Gastroesophageal sphincter (tissue), 4 donors: ENCODE results near the gene SLC49A3. TPM values are rescaled to one million over a fixed set of nuclear protein-coding genes. Genes with fewer than 3 reads are reported as not detected.
A peak's percentile ranks its signal among the peaks of the same experiment; 100 is the strongest.

Source experiments
- ATAC-seq: fragments of 150-250 bp; one replicate; pipeline ENCODE4 v1.9.1; 2016; ENCODE audit warnings: mild to moderate bottlenecking, moderate library complexity
- H3K27ac ChIP-seq, 4 donors: fragments of 200-600 bp; sonication (generic) in 3 of 4; 1 replicate in 3 of 4; 2 replicates in 1 of 4; pipeline ENCODE4 v1.5.1; 2016 to 2019
- H3K27me3 ChIP-seq: fragments of 200-600 bp; sonication (generic); one replicate; pipeline ENCODE4 v1.5.1; 2019
- H3K36me3 ChIP-seq, 2 donors: fragments of 200-600 bp; sonication (generic); one replicate each; pipeline ENCODE4 v1.5.1; 2019; ENCODE audit warnings: control low read depth in 1 of 2
- H3K4me1 ChIP-seq, 3 donors: fragments of 200-600 bp; sonication (generic); 1 replicate in 2 of 3; 2 replicates in 1 of 3; pipeline ENCODE4 v1.5.1; 2016 to 2019; ENCODE audit warnings: control low read depth in 2 of 3
- H3K4me3 ChIP-seq, 2 donors: fragments of 200-600 bp; sonication (generic); one replicate each; pipeline ENCODE4 v1.5.1; 2019; ENCODE audit warnings: mild to moderate bottlenecking in 1 of 2, moderate library complexity in 1 of 2
- H3K9me3 ChIP-seq, 3 donors: fragments of 200-600 bp; sonication (generic); one replicate each; pipeline ENCODE4 v1.5.1; 2017 to 2019; ENCODE audit warnings: control low read depth in 2 of 3
- CTCF ChIP-seq, 4 experiments: fragments of 200-600 bp in 2 of 4; fragments of 450-650 bp in 2 of 4; sonication (generic) in 1 of 4; IDR thresholded peaks; one replicate each; pipeline ENCODE4 v1.5.1; 2017 to 2019; ENCODE audit warnings: antibody characterized with exemption in 4 of 4, mild to moderate bottlenecking in 2 of 4, moderate library complexity in 2 of 4
- EP300 ChIP-seq: sonication (generic); formaldehyde crosslinking; IDR thresholded peaks from one replicate; pipeline ENCODE4 v1.6.1; 2017; ENCODE audit warnings: antibody characterized with exemption, mild to moderate bottlenecking
- POLR2A ChIP-seq, 2 donors: fragments of 450-650 bp; IDR thresholded peaks; one replicate each; pipeline ENCODE4 v1.6.1; 2017; ENCODE audit warnings: antibody characterized with exemption in 2 of 2, mild to moderate bottlenecking in 2 of 2, moderate library complexity in 1 of 2
- POLR2AphosphoS5 ChIP-seq: sonication (generic); formaldehyde crosslinking; IDR thresholded peaks from one replicate; pipeline ENCODE4 v1.6.1; 2017; ENCODE audit warnings: antibody characterized with exemption
- WGBS, 2 donors: methylation state at CpG; one replicate each; pipeline ENCODE4 v1.1.5; 2018; ENCODE audit warnings: low coverage in 1 of 2; 5-methylcytosine and 5-hydroxymethylcytosine counted together
- total RNA-seq, 4 donors: library from RNA; depleted of rRNA; stranded (reverse); fragments of >200 nt; gene quantifications; one replicate each; pipeline ENCODE4 v1.1.0, GENCODE V29; 2016

Gene SLC49A3
- total RNA-seq, 4 donors from 2014 or later: 5.2 to 8.7 (median 7.8) TPM

- no peak for ATAC-seq
- H3K4me1 ChIP-seq: peaks cover 0 to 20% (median 10%) of the 10 kb centered on the region in 3 donors
- H3K4me3 ChIP-seq: no peak overlapping the region
- H3K27me3 ChIP-seq: peaks cover 51% of the 10 kb centered on the region
- H3K36me3 ChIP-seq: no peaks in the 10 kb centered on the region
- no peak overlapping the region for H3K27ac ChIP-seq
- TF ChIP-seq EP300: no peak
- TF ChIP-seq POLR2A (IDR thresholded peaks at IDR 0.05): no peak
- TF ChIP-seq CTCF (IDR thresholded peaks at IDR 0.05): no peak
- no peak for TF ChIP-seq POLR2AphosphoS5
- 61 to 75% methylated on average over 3 to 8 of the region's 32 CpGs for WGBS, 2 donors
- no peaks in the 10 kb centered on the region for H3K9me3 ChIP-seq
Observed at GRCh38 chr4:692771-693554, 4.0 kb upstream of the SLC49A3 start.

GRCh38 chr4:689723-690122 is 772 bp upstream of the SLC49A3 start:
- Histone ChIP-seq H3K27me3 (peaks cover 55% of the 10 kb centered on the region), H3K4me3 (peak overlapping the region in 1 of 2 donors; percentile 62), H3K4me1 (peaks cover 0 to 39% (median 22%) of the 10 kb centered on the region in 3 donors), H3K27ac (peak overlapping the region in 3 of 4 donors; percentile 80 to 84 (median 81)), H3K36me3 (no peaks in the 10 kb centered on the region), H3K9me3 (no peaks in the 10 kb centered on the region)
- no peak for ATAC-seq
- 59 to 81% methylated on average over 3 to 4 of the region's 8 CpGs for WGBS, 2 donors
- no peak for TF ChIP-seq POLR2AphosphoS5
- TF ChIP-seq POLR2A (IDR thresholded peaks at IDR 0.05): no peak
- no peak for TF ChIP-seq CTCF (IDR thresholded peaks at IDR 0.05)
- TF ChIP-seq EP300: no peak

DNA sequence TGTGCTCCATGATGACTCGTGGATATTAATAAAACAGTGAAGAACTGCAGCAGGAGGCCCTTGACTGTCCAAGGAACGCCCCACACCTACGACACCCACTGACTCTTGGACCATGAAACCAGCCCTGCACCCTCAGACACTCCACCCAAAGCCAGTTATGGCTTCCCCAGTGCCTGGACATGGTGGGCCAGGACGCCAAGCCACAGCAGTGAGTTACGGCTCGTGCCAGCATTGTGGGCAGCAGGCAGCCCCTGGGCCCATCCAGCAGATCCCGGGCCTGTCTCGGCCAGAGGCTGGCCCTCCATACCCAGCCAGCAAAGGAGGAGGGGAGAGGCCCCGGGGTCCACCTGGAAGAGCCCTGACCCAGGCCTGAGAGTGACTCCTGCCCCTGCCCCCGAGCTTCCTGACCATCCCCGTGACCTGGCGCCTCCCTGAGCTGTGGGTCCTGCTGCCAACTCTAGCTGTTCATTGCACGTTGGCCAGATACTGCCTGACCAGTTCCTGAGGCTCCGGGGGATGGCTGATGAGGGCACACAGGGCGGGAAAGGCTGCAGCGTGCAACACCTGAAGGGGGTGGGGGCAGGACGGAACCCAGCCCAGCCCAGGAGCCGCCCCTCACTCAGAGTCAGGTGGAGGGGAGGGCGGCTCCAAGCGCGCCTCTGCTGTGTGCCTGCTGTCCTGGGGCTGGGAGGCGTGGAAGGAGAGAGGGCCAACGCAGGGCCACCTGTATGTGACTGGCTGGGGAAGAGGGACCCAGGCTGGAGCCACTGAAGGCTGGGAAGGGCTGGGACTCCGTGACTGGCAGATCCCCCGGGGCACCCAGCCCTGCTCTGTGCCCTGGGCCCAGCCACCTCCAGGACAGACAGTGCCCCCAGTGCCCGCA is 739 bp downstream of the SLC49A3 start:
- no CpG with 5 or more reads among the region's 26 CpGs for WGBS, 2 donors
- no peak for ATAC-seq
- H3K27me3 ChIP-seq: peaks cover 56% of the 10 kb centered on the region
- H3K36me3 ChIP-seq: no peaks in the 10 kb centered on the region
- peaks cover 0 to 53% (median 29%) of the 10 kb centered on the region in 3 donors for H3K4me1 ChIP-seq
- no peaks in the 10 kb centered on the region for H3K9me3 ChIP-seq
- peak overlapping the region in 3 of 4 donors; percentile 80 to 84 (median 81) for H3K27ac ChIP-seq
- H3K4me3 ChIP-seq: peak overlapping the region; percentile 37 to 62
- no peak for TF ChIP-seq CTCF (IDR thresholded peaks at IDR 0.05)
- TF ChIP-seq POLR2AphosphoS5: no peak
- no peak for TF ChIP-seq POLR2A (IDR thresholded peaks at IDR 0.05)
- no peak for TF ChIP-seq EP300

- H3K4me1 ChIP-seq: peaks cover 0 to 53% (median 29%) of the 10 kb centered on the region in 3 donors
- 80% methylated on average over 1 of the region's 38 CpGs; no CpG with 5 or more reads in 1 of the 2 donors for WGBS, 2 donors
- peak overlapping the region in 1 of 2 donors; percentile 62 for H3K4me3 ChIP-seq
Observed at GRCh38 chr4:687048-687970, 1.6 kb downstream of the SLC49A3 start.

More at GRCh38 chr4:687048-687970, 1.6 kb downstream of the SLC49A3 start:
- ATAC-seq: peak; percentile 91
- Histone ChIP-seq H3K9me3 (no peaks in the 10 kb centered on the region), H3K27ac (peak overlapping the region; percentile 12 to 84 (median 80)), H3K27me3 (peaks cover 56% of the 10 kb centered on the region), H3K36me3 (no peaks in the 10 kb centered on the region)
- TF ChIP-seq POLR2A (IDR thresholded peaks at IDR 0.05) (peak in 1 of 2 donors; percentile 34), POLR2AphosphoS5 (no peak)
